Astrocyte (in vitro differentiated cells and primary cell): ENCODE measurements around the gene CIDEA.

ENCODE experiments used
- EZH2 ChIP-seq: IDR thresholded peaks from 2 replicates; pipeline ENCODE4 v1.6.1; 2012; ENCODE audit warnings: mild to moderate bottlenecking, low read length, inconsistent platforms; ENCODE audit not compliant: insufficient read depth
- TF ChIP-seq, protein P1 (sequence below): IDR thresholded peaks from 2 replicates; pipeline ENCODE4 v1.5.1; 2011; ENCODE audit warnings: low read depth, mild to moderate bottlenecking, inconsistent platforms, low read length, moderate library complexity; ENCODE audit not compliant: insufficient read depth

DNA sequence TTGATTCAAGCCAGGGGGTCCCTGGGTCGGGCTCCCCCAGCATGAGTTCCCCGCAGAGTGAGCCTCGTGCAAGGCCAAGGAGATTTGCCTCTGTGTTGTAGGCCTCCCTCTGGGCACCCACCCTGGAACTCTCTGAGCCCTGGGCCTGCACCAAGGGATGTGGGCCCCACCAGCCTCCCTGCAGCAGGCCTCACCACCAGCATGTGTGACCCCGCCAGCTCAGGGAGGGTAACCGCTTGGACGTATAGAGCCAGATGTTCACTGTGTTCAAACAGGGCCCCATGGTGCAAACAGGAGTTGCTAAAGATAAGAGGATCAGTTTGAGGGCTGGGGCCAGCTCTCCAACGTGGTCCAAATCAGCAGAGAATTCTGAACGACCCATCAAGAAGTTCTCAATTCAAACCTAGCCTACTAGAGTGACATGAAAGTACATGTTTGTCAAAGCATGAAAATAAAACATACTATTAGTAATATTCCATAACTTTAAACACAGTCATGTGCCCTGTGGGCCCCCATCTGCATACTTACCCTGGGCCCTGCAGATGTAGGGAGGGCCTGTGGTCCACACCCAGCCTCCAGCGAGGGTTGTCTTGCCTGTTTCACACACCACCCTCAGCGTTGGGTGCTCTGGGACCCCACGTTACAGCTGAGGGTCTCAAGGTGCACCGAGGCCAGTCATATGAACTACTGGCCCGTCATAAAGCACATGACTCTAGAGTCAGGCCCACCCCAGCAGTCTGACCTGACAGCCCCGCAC, 48.4 kb downstream of the CIDEA start:
- TF ChIP-seq, protein P1, sequence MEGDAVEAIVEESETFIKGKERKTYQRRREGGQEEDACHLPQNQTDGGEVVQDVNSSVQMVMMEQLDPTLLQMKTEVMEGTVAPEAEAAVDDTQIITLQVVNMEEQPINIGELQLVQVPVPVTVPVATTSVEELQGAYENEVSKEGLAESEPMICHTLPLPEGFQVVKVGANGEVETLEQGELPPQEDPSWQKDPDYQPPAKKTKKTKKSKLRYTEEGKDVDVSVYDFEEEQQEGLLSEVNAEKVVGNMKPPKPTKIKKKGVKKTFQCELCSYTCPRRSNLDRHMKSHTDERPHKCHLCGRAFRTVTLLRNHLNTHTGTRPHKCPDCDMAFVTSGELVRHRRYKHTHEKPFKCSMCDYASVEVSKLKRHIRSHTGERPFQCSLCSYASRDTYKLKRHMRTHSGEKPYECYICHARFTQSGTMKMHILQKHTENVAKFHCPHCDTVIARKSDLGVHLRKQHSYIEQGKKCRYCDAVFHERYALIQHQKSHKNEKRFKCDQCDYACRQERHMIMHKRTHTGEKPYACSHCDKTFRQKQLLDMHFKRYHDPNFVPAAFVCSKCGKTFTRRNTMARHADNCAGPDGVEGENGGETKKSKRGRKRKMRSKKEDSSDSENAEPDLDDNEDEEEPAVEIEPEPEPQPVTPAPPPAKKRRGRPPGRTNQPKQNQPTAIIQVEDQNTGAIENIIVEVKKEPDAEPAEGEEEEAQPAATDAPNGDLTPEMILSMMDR: no peak
- no peak for TF ChIP-seq EZH2
